ENCODE measurements around the gene NPTXR. TPM values are rescaled to one million over a fixed set of nuclear protein-coding genes. Genes with fewer than 3 reads are reported as not detected.

NPTXR gene
- total RNA-seq, 2 donors from 2014 or later = 2.1 to 2.5 TPM

- Mint-ChIP-seq H3K4me3 (no peak overlapping the region), H3K27me3 (ENCODE audit: insufficient read depth) (peaks cover 5% of the 10 kb centered on the region), H3K36me3 (ENCODE audit: low read depth) (no peaks in the 10 kb centered on the region), H3K9me3 (no peaks in the 10 kb centered on the region), H3K4me1 (no peaks in the 10 kb centered on the region), H3K27ac (no peak overlapping the region)
- Histone ChIP-seq H3K9me3 (ENCODE audit: control insufficient read depth, low read length) (no peaks in the 10 kb centered on the region), H3K27me3 (ENCODE audit: control insufficient read depth, insufficient read depth, low read length, poor library complexity, severe bottlenecking) (no peaks in the 10 kb centered on the region), H3K4me1 (ENCODE audit: control insufficient read depth, insufficient read depth, low read length) (no peaks in the 10 kb centered on the region), H3K36me3 (ENCODE audit: control insufficient read depth, insufficient read depth, low read length) (no peaks in the 10 kb centered on the region), H3K4me3 (ENCODE audit: low read length) (no peak overlapping the region), H3K27ac (ENCODE audit: low read depth, low read length) (no peak overlapping the region), H3K9ac (ENCODE audit: extremely low read depth, low read length, poor library complexity, severe bottlenecking) (no peak overlapping the region)
- DNase-seq = no peak
- WGBS, 2 experiments (ENCODE audit: insufficient coverage in 1 of 2, insufficient read length in 1 of 2) = 86 to 94% methylated on average over 4 to 5 of the region's 5 CpGs
- TF ChIP-seq CTCF (conservative IDR thresholded peaks at IDR 0.05) = no peak
These were observed 42.5 kb upstream of the NPTXR start for GRCh38 chr22:38886333-38886732.

DNA sequence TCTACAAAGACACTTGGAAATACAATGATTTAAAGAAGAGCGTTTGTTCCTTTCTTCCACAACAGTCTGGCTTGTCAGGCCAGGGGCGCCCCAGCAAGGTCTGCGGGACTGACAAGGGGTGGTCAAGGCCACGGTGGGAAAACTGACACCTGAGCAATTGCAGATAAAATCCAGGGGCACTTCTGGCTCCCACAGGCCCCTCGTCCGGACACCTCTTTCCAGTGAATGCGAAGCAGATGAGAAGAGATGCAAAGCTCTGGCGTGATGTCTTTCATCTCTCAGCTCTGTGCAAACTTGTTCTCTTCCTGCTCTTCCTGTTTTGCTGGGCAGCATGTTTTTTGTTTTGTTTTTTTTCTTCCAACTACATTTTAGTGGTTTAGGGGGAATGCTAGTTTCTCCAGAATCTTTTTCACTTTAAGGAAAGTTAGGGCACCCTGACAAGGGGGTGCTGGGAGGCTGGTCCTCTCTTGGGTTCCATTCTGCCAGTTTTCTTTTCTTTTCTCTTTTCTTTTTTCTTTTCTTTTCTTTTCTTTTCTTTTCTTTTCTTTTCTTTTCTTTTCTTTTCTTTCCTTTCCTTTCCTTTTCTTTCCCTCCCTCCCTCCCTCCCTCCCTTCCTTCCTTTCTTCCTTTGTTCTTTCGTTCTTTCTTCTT is 39.3 kb upstream of the NPTXR start:
- Histone ChIP-seq H3K27me3 (ENCODE audit: control insufficient read depth, insufficient read depth, low read length, poor library complexity, severe bottlenecking) (peaks cover 9% of the 10 kb centered on the region), H3K9me3 (ENCODE audit: control insufficient read depth, low read length) (no peaks in the 10 kb centered on the region), H3K9ac (ENCODE audit: extremely low read depth, low read length, poor library complexity, severe bottlenecking) (no peak overlapping the region), H3K36me3 (ENCODE audit: control insufficient read depth, insufficient read depth, low read length) (no peaks in the 10 kb centered on the region), H3K27ac (ENCODE audit: low read depth, low read length) (no peak overlapping the region), H3K4me3 (ENCODE audit: low read length) (no peak overlapping the region), H3K4me1 (ENCODE audit: control insufficient read depth, insufficient read depth, low read length) (no peaks in the 10 kb centered on the region)
- no peak for DNase-seq
- no peak for TF ChIP-seq CTCF (conservative IDR thresholded peaks at IDR 0.05)
- no peak overlapping the region for H3K4me3 Mint-ChIP-seq
- H3K36me3 Mint-ChIP-seq (ENCODE audit: low read depth) = no peaks in the 10 kb centered on the region
- peaks cover 15% of the 10 kb centered on the region for H3K27me3 Mint-ChIP-seq (ENCODE audit: insufficient read depth)
- no peak overlapping the region for H3K27ac Mint-ChIP-seq
- 77 to 79% methylated on average over 4 to 9 of the region's 9 CpGs for WGBS, 2 experiments (ENCODE audit: insufficient coverage in 1 of 2, insufficient read length in 1 of 2)
- H3K9me3 Mint-ChIP-seq = peaks cover under 1% of the 10 kb centered on the region
- no peaks in the 10 kb centered on the region for H3K4me1 Mint-ChIP-seq

GRCh38 chr22:38881997-38882879 is 38.4 kb upstream of the NPTXR start:
- H3K27me3 Mint-ChIP-seq (ENCODE audit: insufficient read depth) = peaks cover 16% of the 10 kb centered on the region
- WGBS, 2 experiments (ENCODE audit: insufficient coverage in 1 of 2, insufficient read length in 1 of 2) = 90 to 100% methylated on average over 4 to 8 of the region's 8 CpGs
- Histone ChIP-seq H3K9ac (ENCODE audit: extremely low read depth, low read length, poor library complexity, severe bottlenecking) (no peak overlapping the region), H3K27ac (ENCODE audit: low read depth, low read length) (no peak overlapping the region), H3K27me3 (ENCODE audit: control insufficient read depth, insufficient read depth, low read length, poor library complexity, severe bottlenecking) (peaks cover 9% of the 10 kb centered on the region), H3K4me1 (ENCODE audit: control insufficient read depth, insufficient read depth, low read length) (no peaks in the 10 kb centered on the region), H3K36me3 (ENCODE audit: control insufficient read depth, insufficient read depth, low read length) (no peaks in the 10 kb centered on the region), H3K4me3 (ENCODE audit: low read length) (no peak overlapping the region), H3K9me3 (ENCODE audit: control insufficient read depth, low read length) (no peaks in the 10 kb centered on the region)
- no peaks in the 10 kb centered on the region for H3K4me1 Mint-ChIP-seq
- no peak overlapping the region for H3K4me3 Mint-ChIP-seq
- H3K36me3 Mint-ChIP-seq (ENCODE audit: low read depth) = no peaks in the 10 kb centered on the region
- peaks cover 3% of the 10 kb centered on the region for H3K9me3 Mint-ChIP-seq
- no peak for TF ChIP-seq CTCF (conservative IDR thresholded peaks at IDR 0.05)
- H3K27ac Mint-ChIP-seq = no peak overlapping the region
- DNase-seq = no peak

All from endodermal cell (in vitro differentiated cells).